Neuronal stem cell (in vitro differentiated cells): ENCODE measurements around the gene ELOVL2.

Experiments used
- DNase-seq: peaks from one replicate; pipeline ENCODE4 v3.0.0-alpha.2; 2013; ENCODE audit warnings: low spot score
- H2AFZ ChIP-seq: one replicate; pipeline ENCODE4 v1.6.1; 2013; ENCODE audit warnings: mild to moderate bottlenecking, low read length, inconsistent platforms
- H2AK5ac ChIP-seq: 2 replicates; pipeline ENCODE4 v1.6.1; 2013; ENCODE audit warnings: low read depth, mild to moderate bottlenecking, inconsistent platforms, low read length, moderate library complexity, mixed read lengths
- H2BK120ac ChIP-seq: 2 replicates; pipeline ENCODE4 v1.6.1; 2013; ENCODE audit warnings: low read depth, mild to moderate bottlenecking, inconsistent platforms, low read length, moderate library complexity, mixed read lengths
- H2BK12ac ChIP-seq: one replicate; pipeline ENCODE4 v1.6.1; 2013; ENCODE audit warnings: low read length, inconsistent platforms
- H2BK15ac ChIP-seq: 2 replicates; pipeline ENCODE4 v1.6.1; 2013; ENCODE audit warnings: mild to moderate bottlenecking, low read length, inconsistent platforms, mixed read lengths
- H2BK5ac ChIP-seq: one replicate; pipeline ENCODE4 v1.6.1; 2013; ENCODE audit warnings: inconsistent platforms, mild to moderate bottlenecking, low read length, moderate library complexity
- H3K14ac ChIP-seq: one replicate; pipeline ENCODE4 v1.6.1; 2013; ENCODE audit warnings: low read length, inconsistent platforms
- H3K18ac ChIP-seq: 2 replicates; pipeline ENCODE4 v1.6.1; 2013; ENCODE audit warnings: low read length, inconsistent platforms
- H3K23ac ChIP-seq: 2 replicates; pipeline ENCODE4 v1.6.1; 2013; ENCODE audit warnings: low read depth, mild to moderate bottlenecking, mixed read lengths, low read length, inconsistent platforms; ENCODE audit not compliant: poor library complexity
- H3K27ac ChIP-seq: replicated peaks from 3 replicates; pipeline ENCODE4 v1.5.1; 2013; ENCODE audit warnings: low read length, inconsistent platforms
- H3K27me3 ChIP-seq, 3 experiments: 2 replicates each; pipeline ENCODE4 v1.6.1; 2013; ENCODE audit warnings: low read length in 3 of 3, mild to moderate bottlenecking in 2 of 3, inconsistent platforms in 1 of 3, low read depth in 1 of 3, mixed read lengths in 1 of 3, moderate library complexity in 1 of 3; ENCODE audit not compliant: control insufficient read depth in 3 of 3, insufficient read depth in 3 of 3
- H3K36me3 ChIP-seq, 2 donors: replicated peaks in 1 of 2; 2 replicates each; pipeline ENCODE4 v1.6.1; 2013; ENCODE audit warnings: low read length in 2 of 2; ENCODE audit not compliant: control insufficient read depth in 2 of 2, insufficient read depth in 2 of 2
- H3K4ac ChIP-seq: 2 replicates; pipeline ENCODE4 v1.6.1; 2013; ENCODE audit warnings: inconsistent platforms, mild to moderate bottlenecking, low read length, moderate library complexity
- H3K4me1 ChIP-seq, 2 donors: 1 replicate in 1 of 2; 2 replicates in 1 of 2; pipeline ENCODE4 v1.6.1; 2013; ENCODE audit warnings: low read length in 2 of 2, low read depth in 1 of 2; ENCODE audit not compliant: control insufficient read depth in 2 of 2, insufficient read depth in 1 of 2
- H3K4me2 ChIP-seq: one replicate; pipeline ENCODE4 v1.6.1; 2013; ENCODE audit warnings: mild to moderate bottlenecking, low read length, inconsistent platforms; ENCODE audit not compliant: insufficient read depth, poor library complexity, severe bottlenecking
- H3K4me3 ChIP-seq, 2 donors: 2 replicates each; pipeline ENCODE4 v1.5.1; 2013; ENCODE audit warnings: low read length in 2 of 2, mild to moderate bottlenecking in 2 of 2, inconsistent platforms in 1 of 2, moderate library complexity in 1 of 2
- H3K79me1 ChIP-seq: one replicate; pipeline ENCODE4 v1.6.1; 2013; ENCODE audit warnings: low read depth, mild to moderate bottlenecking, inconsistent platforms, low read length, moderate library complexity
- H3K9ac ChIP-seq: one replicate; pipeline ENCODE4 v1.6.1; 2013; ENCODE audit warnings: mild to moderate bottlenecking, low read depth, low read length, inconsistent platforms; ENCODE audit not compliant: poor library complexity
- H3K9me3 ChIP-seq, 2 donors: replicated peaks in 1 of 2; 2 replicates each; pipeline versions ENCODE3 to v1.6.1; 2013; ENCODE audit warnings: low read length in 2 of 2, mild to moderate bottlenecking in 2 of 2, inconsistent platforms in 1 of 2, low read depth in 1 of 2, mixed read lengths in 1 of 2, moderate library complexity in 1 of 2; ENCODE audit not compliant: control insufficient read depth in 2 of 2, insufficient read depth in 1 of 2
- H4K8ac ChIP-seq: one replicate; pipeline ENCODE4 v1.6.1; 2013; ENCODE audit warnings: low read depth, mild to moderate bottlenecking, inconsistent platforms, low read length, moderate library complexity
- H4K91ac ChIP-seq: one replicate; pipeline ENCODE4 v1.6.1; 2013; ENCODE audit warnings: low read length, low read depth, mild to moderate bottlenecking, inconsistent platforms; ENCODE audit not compliant: poor library complexity
- WGBS, 2 donors: extraction: QIAGEN DNeasy Blood & Tissue Kit; methylation state at CpG; one replicate each; pipeline ENCODE4 v1.1.7; 2013; ENCODE audit warnings: missing lambda C conversion rate in 2 of 2, mixed read lengths in 1 of 2; ENCODE audit not compliant: insufficient read length in 2 of 2, insufficient replicate concordance in 1 of 2; ENCODE audit errors: extremely low coverage in 2 of 2; 5-methylcytosine and 5-hydroxymethylcytosine counted together

ELOVL2 gene

GRCh38 chr6:10949579-10950490, 94.3 kb downstream of the ELOVL2 start:
- Histone ChIP-seq H2BK120ac (no peak overlapping the region), H3K4me1 (peaks cover 0 to 4% of the 10 kb centered on the region in 2 donors), H3K4ac (no peak overlapping the region), H3K4me3 (no peak overlapping the region), H2AFZ (no peak overlapping the region), H3K9ac (no peak overlapping the region), H3K4me2 (no peak overlapping the region), H3K14ac (no peak overlapping the region), H2BK15ac (no peak overlapping the region), H2BK5ac (no peak overlapping the region), H3K79me1 (no peaks in the 10 kb centered on the region), H2BK12ac (no peak overlapping the region), H3K27ac (no peak overlapping the region), H3K36me3 (no peaks in the 10 kb centered on the region), H3K18ac (no peak overlapping the region), H4K91ac (no peak overlapping the region), H3K9me3 (peaks cover 0 to 9% of the 10 kb centered on the region in 2 donors), H3K27me3 (no peaks in the 10 kb centered on the region), H3K23ac (no peak overlapping the region), H2AK5ac (no peak overlapping the region), H4K8ac (no peak overlapping the region)
- WGBS, 2 donors: no CpG with 5 or more reads among the region's 6 CpGs
- DNase-seq: no peak

GRCh38 chr6:10947966-10948365, 96.1 kb downstream of the ELOVL2 start:
- Histone ChIP-seq H3K9ac (no peak overlapping the region), H3K18ac (no peak overlapping the region), H3K27me3 (no peaks in the 10 kb centered on the region), H3K36me3 (no peaks in the 10 kb centered on the region), H2BK15ac (no peak overlapping the region), H2BK120ac (no peak overlapping the region), H3K79me1 (no peaks in the 10 kb centered on the region), H2BK12ac (no peak overlapping the region), H3K14ac (no peak overlapping the region), H3K27ac (no peak overlapping the region), H3K4ac (no peak overlapping the region), H3K9me3 (peaks cover 0 to 9% of the 10 kb centered on the region in 2 donors), H2AK5ac (no peak overlapping the region), H3K4me1 (peaks cover 0 to 2% of the 10 kb centered on the region in 2 donors), H3K4me2 (no peak overlapping the region), H2BK5ac (no peak overlapping the region), H3K4me3 (no peak overlapping the region), H3K23ac (no peak overlapping the region), H4K8ac (no peak overlapping the region), H4K91ac (no peak overlapping the region), H2AFZ (no peak overlapping the region)
- DNase-seq: no peak
- no CpG with 5 or more reads among the region's 5 CpGs for WGBS, 2 donors

- Histone ChIP-seq H3K27ac (no peak overlapping the region), H3K4me2 (no peak overlapping the region), H3K4me3 (no peak overlapping the region), H3K4ac (no peak overlapping the region), H4K8ac (no peak overlapping the region), H3K79me1 (no peaks in the 10 kb centered on the region), H3K27me3 (no peaks in the 10 kb centered on the region), H4K91ac (no peak overlapping the region), H3K9ac (no peak overlapping the region), H3K23ac (no peak overlapping the region), H2BK5ac (no peak overlapping the region), H2AFZ (no peak overlapping the region), H2BK15ac (no peak overlapping the region), H3K14ac (no peak overlapping the region), H3K9me3 (peaks cover 0 to 9% of the 10 kb centered on the region in 2 donors), H3K18ac (no peak overlapping the region), H2AK5ac (no peak overlapping the region), H2BK12ac (no peak overlapping the region), H3K36me3 (no peaks in the 10 kb centered on the region), H2BK120ac (no peak overlapping the region), H3K4me1 (no peaks in the 10 kb centered on the region)
- no CpG with 5 or more reads among the region's 1 CpG for WGBS, 2 donors
- no peak for DNase-seq
These were observed 98.3 kb downstream of the ELOVL2 start for GRCh38 chr6:10945845-10946244.

- Histone ChIP-seq H2BK12ac (no peak overlapping the region), H3K27ac (no peak overlapping the region), H3K27me3 (no peaks in the 10 kb centered on the region), H3K4me3 (no peak overlapping the region), H3K4ac (no peak overlapping the region), H3K79me1 (no peaks in the 10 kb centered on the region), H3K9me3 (no peaks in the 10 kb centered on the region), H2BK15ac (no peak overlapping the region), H3K9ac (no peak overlapping the region), H3K4me2 (no peak overlapping the region), H4K91ac (no peak overlapping the region), H3K4me1 (no peaks in the 10 kb centered on the region), H3K36me3 (peaks cover 0 to 2% of the 10 kb centered on the region in 2 donors), H2AFZ (no peak overlapping the region), H2BK5ac (no peak overlapping the region), H3K14ac (no peak overlapping the region), H3K23ac (no peak overlapping the region), H3K18ac (no peak overlapping the region), H2AK5ac (no peak overlapping the region), H2BK120ac (no peak overlapping the region), H4K8ac (no peak overlapping the region)
- DNase-seq: no peak
- no CpG with 5 or more reads among the region's 2 CpGs for WGBS, 2 donors
These were observed 104.3 kb downstream of the ELOVL2 start for GRCh38 chr6:10939840-10940239.
